Adipose tissue (tissue), 3 donors: Measurements from ENCODE around the gene TNFRSF6B. TPM values are rescaled to one million over a fixed set of nuclear protein-coding genes. Genes with fewer than 3 reads are reported as not detected.
"Not testable (repeated sequence)": the region's sequence is repeated elsewhere in the genome, so short reads cannot be mapped to it uniquely, and the experiment has no call there.

Experiments
- H3K27ac ChIP-seq: one replicate; pipeline ENCODE4 v1.5.1; 2013; ENCODE audit warnings: low read depth, low read length
- WGBS, 3 donors: extraction: QIAGEN DNeasy Blood & Tissue Kit; methylation state at CpG; one replicate each; pipeline ENCODE4 v1.1.7; 2013; 5-methylcytosine and 5-hydroxymethylcytosine counted together
- polyA plus RNA-seq, 3 donors: library from polyadenylated mRNA; stranded (reverse); fragments of 200-250 nt; gene quantifications; one replicate each; pipeline ENCODE4 v1.2.3, GENCODE V29; 2013
- donor health status: healthy with polysubstance abuse.
- donor health status: Bipolar disorder and iron deficiency.
- donor health status: healthy.

Gene TNFRSF6B
- polyA plus RNA-seq, 3 donors: 7.4 to 92.8 (median 9.3) TPM

DNA sequence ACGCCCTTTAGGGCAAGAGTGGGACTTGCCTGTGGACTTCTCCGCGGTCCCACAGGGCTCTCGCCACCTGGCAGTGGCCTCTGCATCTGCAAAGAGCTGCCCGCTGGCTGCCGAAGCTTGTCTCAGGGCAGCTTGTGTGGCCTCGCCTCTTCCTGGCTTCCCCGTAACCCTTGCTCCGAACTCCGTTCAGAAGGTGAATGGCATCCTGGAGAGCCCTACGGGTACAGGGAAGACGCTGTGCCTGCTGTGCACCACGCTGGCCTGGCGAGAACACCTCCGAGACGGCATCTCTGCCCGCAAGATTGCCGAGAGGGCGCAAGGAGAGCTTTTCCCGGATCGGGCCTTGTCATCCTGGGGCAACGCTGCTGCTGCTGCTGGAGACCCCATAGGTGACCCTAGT is 35.3 kb upstream of the TNFRSF6B start:
- 92 to 95% (median 95%) methylated on average over 22 of the region's 22 CpGs for WGBS, 3 donors
- no peak overlapping the region for H3K27ac ChIP-seq

- H3K27ac ChIP-seq: no peak overlapping the region
- 89 to 94% (median 93%) methylated on average over 33 of the region's 33 CpGs for WGBS, 3 donors
Observed at GRCh38 chr20:63661959-63662812, 34.3 kb upstream of the TNFRSF6B start.

GRCh38 chr20:63662813-63663189 is 33.7 kb upstream of the TNFRSF6B start:
- WGBS, 3 donors: 93 to 96% (median 94%) methylated on average over 9 of the region's 9 CpGs
- H3K27ac ChIP-seq: no peak overlapping the region

- no peak overlapping the region for H3K27ac ChIP-seq
- WGBS, 3 donors: 92 to 93% (median 93%) methylated on average over 26 of the region's 26 CpGs
Observed at GRCh38 chr20:63663332-63664066, 33.0 kb upstream of the TNFRSF6B start.

DNA sequence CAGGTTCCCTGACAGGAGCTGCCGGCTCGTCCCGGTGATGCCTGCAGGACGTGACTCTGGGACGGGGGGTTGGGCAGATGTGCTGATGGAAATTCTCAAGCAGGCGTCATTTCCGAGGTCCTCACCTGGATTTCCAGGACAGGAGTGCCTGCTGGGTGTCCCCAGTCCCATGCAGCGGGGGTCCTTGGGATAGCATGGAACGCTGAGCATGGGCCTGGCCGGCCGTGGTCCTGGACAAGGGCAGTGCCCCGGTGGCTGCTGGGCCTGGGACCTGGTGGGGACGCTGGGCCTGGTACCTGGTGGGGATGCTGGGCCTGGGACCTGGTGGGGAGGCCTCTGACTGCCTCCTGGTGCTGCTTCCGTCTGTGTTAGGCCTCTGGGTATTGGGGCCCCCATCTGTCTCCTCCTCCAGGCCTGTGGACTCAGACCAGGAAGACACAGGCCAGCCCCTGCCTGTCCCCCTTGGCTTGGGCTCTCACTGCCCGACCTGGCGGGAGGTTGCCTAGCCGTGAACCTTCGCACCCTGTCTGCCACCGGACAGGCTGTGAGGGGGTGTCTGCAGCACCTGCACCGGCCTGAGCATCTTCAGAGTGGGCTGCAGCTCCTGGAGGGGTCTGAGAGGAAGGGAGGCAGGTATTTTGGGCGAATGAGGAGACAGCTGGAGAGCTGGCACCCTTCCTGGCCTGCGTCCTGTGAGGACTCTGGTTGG is 32.2 kb upstream of the TNFRSF6B start:
- 88 to 93% (median 92%) methylated on average over 20 to 22 of the region's 22 CpGs for WGBS, 3 donors
- no peak overlapping the region for H3K27ac ChIP-seq

DNA sequence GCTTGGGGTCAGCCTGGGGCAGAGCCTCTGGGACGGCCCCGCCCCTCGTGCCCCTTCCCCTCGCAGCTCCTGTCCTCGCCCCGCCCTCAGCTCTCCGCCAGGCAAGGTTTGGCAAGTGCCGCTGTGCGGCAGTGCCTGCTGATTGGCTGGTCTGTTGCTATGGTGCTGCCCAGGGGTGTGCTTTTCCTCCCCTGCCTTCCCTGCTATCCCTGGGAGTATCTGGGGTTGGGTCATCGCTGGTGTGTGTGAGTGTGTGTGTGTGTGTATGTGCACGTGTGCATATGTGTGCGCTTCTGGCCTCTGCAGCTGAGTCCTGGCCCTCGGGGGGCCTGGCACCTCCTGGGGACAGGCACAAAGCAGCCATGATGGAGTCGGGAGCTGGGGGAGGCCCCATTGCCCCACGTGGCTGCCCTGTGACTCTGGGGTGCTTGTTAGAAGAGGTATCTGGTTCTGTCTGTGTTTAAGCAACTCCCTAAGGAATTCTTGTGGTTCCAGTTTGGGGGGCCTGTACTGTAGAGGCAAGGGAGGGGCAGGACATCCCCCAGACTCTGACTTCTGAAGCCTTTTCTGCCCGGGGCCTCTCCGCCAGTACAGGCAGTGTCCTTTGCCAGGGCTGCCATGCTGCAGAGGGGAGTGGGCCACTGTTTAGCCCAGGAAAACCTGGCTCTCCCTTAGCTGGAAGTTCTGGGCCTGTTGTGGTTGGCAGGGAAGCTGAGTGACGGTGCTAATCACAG is 31.4 kb upstream of the TNFRSF6B start:
- no peak overlapping the region for H3K27ac ChIP-seq
- WGBS, 3 donors: 66 to 71% (median 70%) methylated on average over 15 to 18 of the region's 18 CpGs

GRCh38 chr20:63665708-63666107 is 30.7 kb upstream of the TNFRSF6B start:
- 89 to 94% (median 93%) methylated on average over 14 of the region's 14 CpGs for WGBS, 3 donors

GRCh38 chr20:63667858-63668257 is 28.6 kb upstream of the TNFRSF6B start:
- H3K27ac ChIP-seq: no peak overlapping the region
- WGBS, 3 donors: 94 to 96% (median 95%) methylated on average over 15 to 16 of the region's 16 CpGs

More at GRCh38 chr20:63665708-63666107, 30.7 kb upstream of the TNFRSF6B start:
- H3K27ac ChIP-seq: no peak overlapping the region

GRCh38 chr20:63668351-63668750 is 28.1 kb upstream of the TNFRSF6B start:
- WGBS, 3 donors: 90 to 98% (median 96%) methylated on average over 11 of the region's 11 CpGs

DNA sequence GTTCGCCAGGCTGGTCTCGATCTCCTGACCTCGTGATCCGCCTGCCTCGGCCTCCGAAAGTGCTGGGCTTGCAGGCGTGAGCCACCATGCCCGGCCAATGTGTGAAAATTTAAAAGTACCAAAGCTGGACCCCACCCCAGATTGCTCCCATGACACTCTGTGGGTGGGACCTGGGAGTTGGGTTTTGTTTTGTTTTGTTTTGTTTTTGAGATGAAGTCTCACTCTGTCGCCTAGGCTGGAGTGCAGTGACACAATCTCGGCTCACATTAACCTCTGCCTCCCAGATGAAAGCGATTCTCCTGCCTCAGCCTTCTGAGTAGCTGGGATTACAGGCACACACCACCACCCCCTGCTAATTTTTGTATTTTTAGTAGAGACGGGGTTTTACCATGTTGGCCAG is 24.8 kb upstream of the TNFRSF6B start:
- 86 to 94% (median 94%) methylated on average over 12 of the region's 12 CpGs for WGBS, 3 donors
- H3K27ac ChIP-seq: not testable (repeated sequence)

More at GRCh38 chr20:63668351-63668750, 28.1 kb upstream of the TNFRSF6B start:
- no peak overlapping the region for H3K27ac ChIP-seq

- WGBS, 3 donors: 93 to 94% (median 93%) methylated on average over 8 to 10 of the region's 10 CpGs
- no peak overlapping the region for H3K27ac ChIP-seq
Observed at GRCh38 chr20:63672666-63673065, 23.8 kb upstream of the TNFRSF6B start.

GRCh38 chr20:63673951-63674350 is 22.5 kb upstream of the TNFRSF6B start:
- H3K27ac ChIP-seq: no peak overlapping the region
- 89 to 98% (median 97%) methylated on average over 14 of the region's 14 CpGs for WGBS, 3 donors

GRCh38 chr20:63675681-63676368 is 20.6 kb upstream of the TNFRSF6B start:
- 91 to 96% (median 96%) methylated on average over 20 of the region's 20 CpGs for WGBS, 3 donors
- no peak overlapping the region for H3K27ac ChIP-seq

DNA sequence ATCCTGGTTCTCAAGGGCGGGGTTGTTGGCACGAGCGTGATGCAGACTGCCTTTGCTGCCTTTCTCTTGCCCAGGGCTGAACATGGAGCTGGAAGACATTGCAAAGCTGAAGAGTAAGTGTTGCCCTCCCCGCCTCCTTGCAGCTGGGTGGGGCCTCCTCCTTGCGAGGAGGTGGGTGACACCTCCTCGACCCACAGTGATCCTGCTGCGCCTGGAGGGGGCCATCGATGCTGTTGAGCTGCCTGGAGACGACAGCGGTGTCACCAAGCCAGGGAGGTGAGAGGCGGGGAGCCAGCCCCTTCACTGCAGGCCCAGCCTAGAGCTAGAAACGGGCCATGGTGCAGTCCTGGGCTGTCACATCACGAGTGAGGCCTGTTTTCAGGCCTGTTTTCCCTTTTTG is 18.4 kb upstream of the TNFRSF6B start:
- 87 to 92% (median 89%) methylated on average over 13 of the region's 13 CpGs for WGBS, 3 donors

GRCh38 chr20:63678667-63679465 is 17.6 kb upstream of the TNFRSF6B start:
- 85 to 91% (median 89%) methylated on average over 37 to 38 of the region's 38 CpGs for WGBS, 3 donors
- H3K27ac ChIP-seq: no peak overlapping the region

More for the DNA sequence above, 18.4 kb upstream of the TNFRSF6B start:
- no peak overlapping the region for H3K27ac ChIP-seq

- H3K27ac ChIP-seq: no peak overlapping the region
- 93 to 95% (median 94%) methylated on average over 19 of the region's 19 CpGs for WGBS, 3 donors
Observed at GRCh38 chr20:63679799-63680305, 16.6 kb upstream of the TNFRSF6B start.

DNA sequence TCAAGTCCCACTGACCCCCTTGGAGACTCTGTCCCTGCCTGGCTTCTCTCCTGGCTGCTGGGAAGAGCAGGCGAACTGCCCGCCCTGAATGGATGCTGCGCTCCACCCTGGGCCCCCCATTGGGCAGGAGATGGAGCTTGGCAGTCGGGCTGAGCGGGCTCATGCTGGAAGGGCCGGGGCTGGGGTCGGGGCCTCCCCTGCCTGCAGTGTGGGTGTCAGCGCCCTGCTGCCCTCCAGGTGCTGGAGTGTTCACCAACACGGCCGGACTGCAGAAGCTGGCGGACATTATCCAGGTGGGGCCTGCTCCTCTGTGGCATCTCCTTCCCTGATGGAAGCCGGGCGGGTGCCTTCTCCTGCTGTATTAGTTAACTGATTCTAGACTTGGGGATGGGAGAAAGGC is 16.0 kb upstream of the TNFRSF6B start:
- 91 to 97% (median 96%) methylated on average over 13 of the region's 13 CpGs for WGBS, 3 donors
- no peak overlapping the region for H3K27ac ChIP-seq
